Measurements from ENCODE around the gene VCX3A. TPM values are rescaled to one million over a fixed set of nuclear protein-coding genes. Genes with fewer than 3 reads are reported as not detected.
"Not testable (repeated sequence)": the region's sequence is repeated elsewhere in the genome, so short reads cannot be mapped to it uniquely, and the experiment has no call there.

The VCX3A gene
- not detected in 2 replicates for polyA plus RNA-seq (2012; rRNA removed)
- not detected in 2 replicates for polyA plus RNA-seq (2012; cell fraction: cytosol; rRNA removed)
- not detected in 2 replicates for polyA plus RNA-seq (2012; cell fraction: nucleus; rRNA removed)

DNA sequence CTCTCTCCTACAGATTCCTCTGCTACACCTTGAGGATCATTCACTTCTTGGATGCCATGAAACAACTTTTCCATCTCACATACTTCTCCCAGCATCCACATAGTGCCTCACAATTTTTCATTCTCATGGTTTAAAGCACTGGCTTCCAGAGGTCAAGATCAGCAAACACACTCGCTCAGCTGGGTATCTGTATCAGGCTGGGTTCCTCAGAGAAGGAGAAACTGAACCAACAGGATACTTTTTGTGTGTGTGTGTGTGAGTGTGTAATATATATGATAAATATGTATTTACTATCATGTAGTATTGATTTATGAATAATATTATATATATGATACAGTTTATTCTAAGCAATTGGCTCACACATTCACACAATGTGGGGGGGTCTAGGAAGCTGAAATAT is at the start of gene VCX3A:
Gene VCX3A, minus strand, starts transcription at position 101 of the 400 bp plus-strand sequence. CDS start 621 bp downstream, outside the sequence.
- not testable (repeated sequence) for H3K27me3 ChIP-seq (ENCODE audit: insufficient read depth)
- 6% methylated on average over 1 of the region's 1 CpG for WGBS (ENCODE audit: low lambda C conversion rate)

DNA sequence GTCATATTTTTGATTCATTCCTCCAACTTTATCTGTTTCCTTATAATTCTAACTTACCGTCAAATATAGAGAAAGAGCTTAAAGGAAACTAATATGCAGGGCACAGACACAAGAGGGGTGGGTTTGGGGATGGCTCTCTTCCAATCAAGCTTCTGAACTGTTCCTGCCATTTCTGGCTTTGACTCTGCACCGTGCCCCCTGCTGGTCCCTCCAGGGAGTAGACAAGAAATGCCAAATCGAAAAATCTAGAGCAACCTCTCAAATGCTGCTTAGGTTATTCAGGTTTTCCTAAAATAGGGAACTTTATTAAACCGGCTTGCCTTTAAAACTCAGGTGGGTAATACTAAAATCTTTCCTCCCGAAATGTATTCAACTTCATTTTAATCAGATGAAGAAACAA is 39.8 kb upstream of the VCX3A start:
- no peak overlapping the region for H3K27ac ChIP-seq (ENCODE audit: low read depth in 2 of 2, low read length in 1 of 2)
- H3K4me1 ChIP-seq (ENCODE audit: control insufficient read depth in 1 of 2, insufficient read depth in 2 of 2, low read depth in 1 of 2, low read length in 1 of 2) = no peaks in the 10 kb centered on the region
- H3K79me2 ChIP-seq (ENCODE audit: insufficient read depth) = no peaks in the 10 kb centered on the region
- H3K36me3 ChIP-seq (replicated peaks in 1 of 2; ENCODE audit: control insufficient read depth in 1 of 2, insufficient read depth in 2 of 2, low read length in 1 of 2) = no peaks in the 10 kb centered on the region
- H3K27me3 ChIP-seq (ENCODE audit: insufficient read depth) = no peaks in the 10 kb centered on the region
- no peaks in the 10 kb centered on the region for H3K9me2 ChIP-seq
- 11% methylated on average over 5 of the region's 5 CpGs for WGBS (ENCODE audit: low lambda C conversion rate)
- no peak overlapping the region for H3K9ac ChIP-seq
- H3K4me3 ChIP-seq (ENCODE audit: low read depth in 2 of 2, low read length in 1 of 2) = 0 out of 4 replicates have a peak overlapping the region, but pooled peaks of 1 of the 2 experiments have one; percentile 3
- no peaks in the 10 kb centered on the region for H4K20me1 ChIP-seq (ENCODE audit: insufficient read depth)
- H2AFZ ChIP-seq (ENCODE audit: low read depth) = no peak overlapping the region
- peak; percentile 10 for DNase-seq
- TF ChIP-seq TEAD4 (IDR thresholded peaks at IDR 0.05; ENCODE audit: borderline replicate concordance, insufficient read depth) (no peak), RAD21 (IDR thresholded peaks at IDR 0.05; ENCODE audit: low read length) (peak; percentile 31; the same call in 1 of the 2 replicates)
- POLR2A ChIA-PET = no interaction called here
- H3F3A ChIP-seq (replicated peaks; ENCODE audit: insufficient read depth) = no peaks in the 10 kb centered on the region
- no peaks in the 10 kb centered on the region for H3K9me3 ChIP-seq
- CTCF ChIA-PET = interaction anchor here (0.7 to 1.4 kb wide), 2 partner anchors 36 to 52 kb away, joined by 3 to 4 read pairs; no protein-coding TSS in a partner anchor
- H3K4me2 ChIP-seq = no peak overlapping the region

More for the DNA sequence above, at the start of gene VCX3A:
- H2AFZ ChIP-seq (ENCODE audit: low read depth); H3K9me2 ChIP-seq; H3K4me1 ChIP-seq (ENCODE audit: control insufficient read depth in 1 of 2, insufficient read depth in 2 of 2, low read depth in 1 of 2, low read length in 1 of 2); H3K36me3 ChIP-seq (replicated peaks in 1 of 2; ENCODE audit: control insufficient read depth in 1 of 2, insufficient read depth in 2 of 2, low read length in 1 of 2); H3K4me2 ChIP-seq; DNase-seq; POLR2A ChIA-PET; H3K79me2 ChIP-seq (ENCODE audit: insufficient read depth); CTCF ChIA-PET; H3F3A ChIP-seq (replicated peaks; ENCODE audit: insufficient read depth); H3K27ac ChIP-seq (ENCODE audit: low read depth in 2 of 2, low read length in 1 of 2); H3K9ac ChIP-seq; H3K9me3 ChIP-seq; H3K4me3 ChIP-seq (ENCODE audit: low read depth in 2 of 2, low read length in 1 of 2); H4K20me1 ChIP-seq (ENCODE audit: insufficient read depth): not testable (repeated sequence)

- ChIA-PET CTCF (no interaction called here), POLR2A (no interaction called here)
- H2AFZ ChIP-seq (ENCODE audit: low read depth) = no peak overlapping the region
- no peak overlapping the region for H3K27ac ChIP-seq (ENCODE audit: low read depth in 2 of 2, low read length in 1 of 2)
- no peaks in the 10 kb centered on the region for H3K79me2 ChIP-seq (ENCODE audit: insufficient read depth)
- no peak overlapping the region for H3K4me2 ChIP-seq
- H3K4me1 ChIP-seq (ENCODE audit: control insufficient read depth in 1 of 2, insufficient read depth in 2 of 2, low read depth in 1 of 2, low read length in 1 of 2) = no peaks in the 10 kb centered on the region
- no peaks in the 10 kb centered on the region for H3K27me3 ChIP-seq (ENCODE audit: insufficient read depth)
- H3K36me3 ChIP-seq (replicated peaks in 1 of 2; ENCODE audit: control insufficient read depth in 1 of 2, insufficient read depth in 2 of 2, low read length in 1 of 2) = no peaks in the 10 kb centered on the region
- WGBS (ENCODE audit: low lambda C conversion rate) = 33% methylated on average over 3 of the region's 3 CpGs
- H3F3A ChIP-seq (replicated peaks; ENCODE audit: insufficient read depth) = no peaks in the 10 kb centered on the region
- H4K20me1 ChIP-seq (ENCODE audit: insufficient read depth) = no peaks in the 10 kb centered on the region
- H3K4me3 ChIP-seq (ENCODE audit: low read depth in 2 of 2, low read length in 1 of 2) = no peak overlapping the region
- H3K9me2 ChIP-seq = no peaks in the 10 kb centered on the region
- no peaks in the 10 kb centered on the region for H3K9me3 ChIP-seq
- no peak for TF ChIP-seq MXI1 (IDR thresholded peaks at IDR 0.05; ENCODE audit: low read depth, low read length)
- TF ChIP-seq GATA2 (CRISPR knock-in tag; IDR thresholded peaks at IDR 0.05) = no peak
- no peak for TF ChIP-seq ZBTB33 (IDR thresholded peaks at IDR 0.05; ENCODE audit: borderline replicate concordance, low read depth)
- TF ChIP-seq SMC3 (IDR thresholded peaks at IDR 0.05; ENCODE audit: low read depth, low read length) = no peak
- TF ChIP-seq REST (IDR thresholded peaks at IDR 0.05; ENCODE audit: low read depth, low read length) = no peak
- TF ChIP-seq TAF1 (IDR thresholded peaks at IDR 0.05; ENCODE audit: borderline replicate concordance, low read depth, low read length) = no peak
- no peak for TF ChIP-seq NRF1 (IDR thresholded peaks at IDR 0.05; ENCODE audit: low read depth, low read length)
- no peak for TF ChIP-seq SIN3A (IDR thresholded peaks at IDR 0.05; ENCODE audit: borderline replicate concordance, low read depth, low read length)
- no peak for TF ChIP-seq ELF1 (IDR thresholded peaks at IDR 0.05)
- no peak for DNase-seq
- H3K9ac ChIP-seq = no peak overlapping the region
Observed at GRCh38 chrX:6568031-6568430, 33.1 kb upstream of the VCX3A start.

Data from SK-N-SH (cell line).